ENCODE measurements around the gene LINGO3.

GRCh38 chr19:2296141-2296540, 11.8 kb downstream of the LINGO3 start:
- TF ChIP-seq CTCF (conservative IDR thresholded peaks at IDR 0.05; ENCODE audit: low read depth, low read length) (no peak), SMC3 (IDR thresholded peaks at IDR 0.05; ENCODE audit: low read depth, low read length) (no peak), RAD21 (IDR thresholded peaks at IDR 0.05; ENCODE audit: low read length) (no peak)
